AG09309 (cell line): ENCODE data around the gene ATP2C2.

Source experiments
- DNase-seq: peaks from one replicate; pipeline ENCODE4 v3.0.0-alpha.2; 2010; ENCODE audit warnings: low read depth
- H3K4me3 ChIP-seq: 2 replicates; pipeline ENCODE4 v1.5.1; 2011; ENCODE audit warnings: mild to moderate bottlenecking, low read depth, low read length, moderate library complexity; ENCODE audit not compliant: control insufficient read depth
- CTCF ChIP-seq: IDR thresholded peaks from 2 replicates; pipeline ENCODE4 v1.5.1; 2011; ENCODE audit warnings: mild to moderate bottlenecking, low read depth, low read length, inconsistent platforms; ENCODE audit not compliant: insufficient read depth, control insufficient read depth; ENCODE audit errors: missing control alignments

The ATP2C2 gene

GRCh38 chr16:84324434-84325262, 43.7 kb upstream of the ATP2C2 start:
- H3K4me3 ChIP-seq: no peak overlapping the region
- no peak for TF ChIP-seq CTCF
- no peak for DNase-seq

- TF ChIP-seq CTCF: no peak
- no peak for DNase-seq
- no peak overlapping the region for H3K4me3 ChIP-seq
Observed at GRCh38 chr16:84326545-84326944, 41.8 kb upstream of the ATP2C2 start.

- TF ChIP-seq CTCF: no peak
- no peak for DNase-seq
- no peak overlapping the region for H3K4me3 ChIP-seq
Observed at GRCh38 chr16:84327926-84328505, 40.3 kb upstream of the ATP2C2 start.

- no peak for TF ChIP-seq CTCF
- no peak overlapping the region for H3K4me3 ChIP-seq
- DNase-seq: no peak
Observed at GRCh38 chr16:84329016-84329415, 39.3 kb upstream of the ATP2C2 start.

- no peak for TF ChIP-seq CTCF
- no peak overlapping the region for H3K4me3 ChIP-seq
- no peak for DNase-seq
Observed at GRCh38 chr16:84329843-84330684, 38.3 kb upstream of the ATP2C2 start.

GRCh38 chr16:84330685-84331050, 37.7 kb upstream of the ATP2C2 start:
- no peak overlapping the region for H3K4me3 ChIP-seq
- TF ChIP-seq CTCF: no peak
- no peak for DNase-seq
